HG02840 (cell line): Measurements from ENCODE around the gene SH3RF3.

ENCODE experiments used
- ATAC-seq: cut with Tn5 transposase; IDR thresholded peaks from one replicate; pipeline ENCODE4 v1.9.1; 2021; ENCODE audit warnings: mild to moderate bottlenecking, moderate library complexity, moderate number of reproducible peaks; ENCODE audit not compliant: unreplicated experiment, low FRiP score

SH3RF3 gene

GRCh38 chr2:109196081-109196875 lies 67.3 kb downstream of the SH3RF3 start:
- no peak for ATAC-seq

GRCh38 chr2:109197491-109198418 lies 68.8 kb downstream of the SH3RF3 start:
- ATAC-seq = no peak

GRCh38 chr2:109199790-109200189 lies 70.8 kb downstream of the SH3RF3 start:
- no peak for ATAC-seq

- no peak for ATAC-seq
Measured at GRCh38 chr2:109200616-109201464, 71.8 kb downstream of the SH3RF3 start.

- ATAC-seq = no peak
Measured at GRCh38 chr2:109201465-109202327, 72.7 kb downstream of the SH3RF3 start.

- ATAC-seq = no peak
Measured at GRCh38 chr2:109202486-109202885, 73.5 kb downstream of the SH3RF3 start.

GRCh38 chr2:109203246-109204011 lies 74.4 kb downstream of the SH3RF3 start:
- no peak for ATAC-seq

GRCh38 chr2:109204412-109204811 lies 75.4 kb downstream of the SH3RF3 start:
- no peak for ATAC-seq

- ATAC-seq = no peak
Measured at GRCh38 chr2:109205447-109205846, 76.4 kb downstream of the SH3RF3 start.

GRCh38 chr2:109206569-109207146 lies 77.7 kb downstream of the SH3RF3 start:
- ATAC-seq = no peak

- ATAC-seq = no peak
Measured at GRCh38 chr2:109207176-109207575, 78.2 kb downstream of the SH3RF3 start.

GRCh38 chr2:109208071-109208950 lies 79.3 kb downstream of the SH3RF3 start:
- ATAC-seq = no peak

GRCh38 chr2:109208951-109209335 lies 79.9 kb downstream of the SH3RF3 start:
- no peak for ATAC-seq

- ATAC-seq = no peak
Measured at GRCh38 chr2:109209412-109209811, 80.4 kb downstream of the SH3RF3 start.

GRCh38 chr2:109209941-109210340 lies 80.9 kb downstream of the SH3RF3 start:
- no peak for ATAC-seq

GRCh38 chr2:109210431-109211200 lies 81.6 kb downstream of the SH3RF3 start:
- ATAC-seq = no peak

- no peak for ATAC-seq
Measured at GRCh38 chr2:109211315-109211714, 82.3 kb downstream of the SH3RF3 start.
